HG03342 (cell line): ENCODE data around the gene GPR63.

Experiments used
- ATAC-seq: cut with Tn5 transposase; IDR thresholded peaks from one replicate; pipeline ENCODE4 v1.9.1; 2021; ENCODE audit warnings: mild to moderate bottlenecking, moderate library complexity; ENCODE audit not compliant: unreplicated experiment

Gene GPR63, protein sequence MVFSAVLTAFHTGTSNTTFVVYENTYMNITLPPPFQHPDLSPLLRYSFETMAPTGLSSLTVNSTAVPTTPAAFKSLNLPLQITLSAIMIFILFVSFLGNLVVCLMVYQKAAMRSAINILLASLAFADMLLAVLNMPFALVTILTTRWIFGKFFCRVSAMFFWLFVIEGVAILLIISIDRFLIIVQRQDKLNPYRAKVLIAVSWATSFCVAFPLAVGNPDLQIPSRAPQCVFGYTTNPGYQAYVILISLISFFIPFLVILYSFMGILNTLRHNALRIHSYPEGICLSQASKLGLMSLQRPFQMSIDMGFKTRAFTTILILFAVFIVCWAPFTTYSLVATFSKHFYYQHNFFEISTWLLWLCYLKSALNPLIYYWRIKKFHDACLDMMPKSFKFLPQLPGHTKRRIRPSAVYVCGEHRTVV

DNA sequence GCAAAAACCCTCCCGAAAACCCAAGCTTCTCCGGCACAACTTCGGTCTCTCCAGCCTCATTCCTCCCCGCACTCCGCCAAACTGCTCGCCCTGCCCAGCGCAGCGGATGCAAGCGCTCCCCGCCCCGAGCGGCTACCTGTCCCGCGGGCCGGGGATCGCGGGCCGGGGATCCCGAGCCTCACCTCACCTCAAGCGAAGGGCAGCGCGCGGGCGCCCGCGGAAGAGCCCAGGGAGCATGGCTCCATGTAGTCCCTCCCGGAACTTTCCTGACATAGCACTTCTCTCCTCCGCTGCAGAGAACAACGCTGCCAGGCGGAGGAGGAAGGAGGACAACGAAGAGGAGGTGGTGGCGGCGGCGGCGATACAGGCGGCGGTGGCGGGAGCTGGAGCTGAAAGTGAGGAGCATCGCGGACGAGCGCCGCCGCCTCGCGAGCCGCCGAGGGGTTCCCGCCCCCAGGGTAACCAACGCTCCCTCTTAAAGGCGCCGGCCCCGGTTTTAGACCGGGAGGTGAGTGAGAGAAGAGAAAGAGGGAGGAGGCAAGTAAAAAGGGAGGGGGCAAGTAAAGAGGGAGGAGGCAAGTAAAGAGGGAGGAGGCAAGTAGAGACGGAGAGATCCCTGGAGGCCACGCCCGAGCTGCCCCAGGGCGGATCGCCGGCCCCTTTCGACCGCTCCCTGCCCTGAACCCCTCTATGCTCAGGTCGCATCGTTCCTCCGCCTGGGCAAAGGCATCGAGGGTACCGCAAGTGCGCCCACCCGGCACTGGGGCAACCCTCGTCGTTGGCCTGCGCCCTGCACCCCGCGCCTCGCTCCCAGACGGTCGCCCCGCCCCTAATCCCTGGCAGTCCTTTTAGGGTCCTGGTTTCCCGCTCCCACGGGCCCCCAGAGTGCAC lies at the start of gene GPR63:
TSS of gene GPR63 (minus strand) at position 397 of the 891 bp plus-strand sequence. CDS start 37,746 bp downstream, outside the sequence.
- ATAC-seq = peak; percentile 89

DNA sequence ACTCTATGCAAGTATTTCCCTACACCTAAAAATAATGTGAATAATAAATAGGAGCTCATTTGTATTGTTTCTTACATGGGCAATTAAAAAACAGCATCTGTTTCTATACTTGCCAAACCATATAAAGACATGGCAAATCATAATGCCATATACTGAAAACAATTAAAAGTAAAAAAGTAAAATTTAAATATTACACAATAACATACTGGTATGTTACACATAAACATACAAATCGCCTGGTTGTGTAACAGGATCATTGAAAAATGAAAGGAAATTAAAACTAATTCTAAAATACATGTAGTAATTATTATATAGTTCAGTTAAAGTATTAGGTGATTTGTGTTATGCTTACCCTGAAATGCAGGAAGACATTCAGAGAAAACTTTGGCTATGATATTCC lies 49.2 kb upstream of the GPR63 start:
- no peak for ATAC-seq

DNA sequence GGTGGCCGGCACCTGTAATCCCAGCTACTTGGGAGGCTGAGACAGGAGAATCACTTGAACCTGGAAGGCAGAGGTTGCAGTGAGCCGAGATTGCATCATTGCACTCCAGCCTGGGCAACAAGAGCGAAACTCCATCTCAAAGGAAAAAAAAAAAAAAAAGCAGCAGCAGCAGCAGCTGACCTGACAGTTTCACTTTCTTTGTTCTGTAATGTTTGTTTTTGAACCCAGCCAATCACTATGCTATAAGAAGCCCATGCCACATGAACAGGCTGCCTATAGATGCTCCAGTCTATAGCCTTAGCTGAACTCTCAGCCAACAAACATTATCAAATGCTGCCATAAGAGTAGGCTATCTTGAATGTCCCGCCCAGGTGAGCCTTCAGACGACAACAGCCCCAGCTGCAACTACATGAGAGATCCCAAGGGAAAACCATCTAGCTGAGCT lies 47.9 kb upstream of the GPR63 start:
- peak; percentile 95 for ATAC-seq

DNA sequence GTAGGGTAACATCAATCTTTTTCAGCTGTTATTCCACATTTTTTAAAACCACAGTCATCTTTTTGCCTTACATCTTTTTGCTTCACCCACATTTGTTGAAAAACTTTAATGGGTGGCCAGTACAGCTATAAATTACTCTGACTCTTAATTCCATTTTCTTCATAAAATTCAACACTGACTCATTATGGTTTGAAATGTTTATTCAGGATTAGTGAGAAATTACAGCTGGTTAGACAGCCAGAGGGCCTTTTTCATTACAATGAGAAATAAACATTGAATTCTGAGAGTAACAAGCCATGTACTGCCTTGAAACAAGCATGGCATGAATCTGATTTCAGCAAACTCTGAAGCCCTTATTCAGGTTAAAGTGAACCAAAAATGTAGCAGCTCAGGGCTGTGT lies 40.9 kb upstream of the GPR63 start:
- no peak for ATAC-seq

DNA sequence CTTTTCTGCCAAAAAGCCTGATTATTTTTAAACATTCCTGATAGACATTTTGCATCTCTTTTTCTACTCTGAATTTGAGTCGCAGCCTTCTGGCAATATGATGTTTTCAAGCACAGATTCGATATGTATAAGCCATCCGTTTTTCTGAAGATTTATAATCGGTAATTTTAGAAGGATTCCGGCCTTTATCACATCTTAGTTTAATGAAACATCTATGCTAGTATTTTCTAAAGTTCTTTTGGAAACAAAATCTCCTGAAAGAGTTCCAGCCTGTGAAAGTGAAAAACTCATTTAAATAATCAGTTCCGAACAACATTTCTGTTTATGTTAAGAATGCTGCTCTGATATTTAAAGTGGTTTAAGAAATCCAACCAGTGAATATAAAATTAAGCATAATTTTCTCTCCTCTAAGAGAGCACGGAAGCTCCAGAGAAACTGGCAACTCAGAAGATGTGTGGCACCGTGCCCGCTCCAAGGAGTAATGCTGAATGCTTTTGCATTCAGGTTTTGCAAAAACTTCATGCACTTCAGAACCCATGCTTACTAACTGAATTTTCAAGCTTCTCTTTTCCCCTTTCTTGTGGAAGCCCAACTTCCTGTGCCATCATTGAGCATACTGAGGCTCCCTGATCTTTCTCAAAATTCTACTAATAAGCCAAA lies 39.7 kb upstream of the GPR63 start:
- no peak for ATAC-seq

DNA sequence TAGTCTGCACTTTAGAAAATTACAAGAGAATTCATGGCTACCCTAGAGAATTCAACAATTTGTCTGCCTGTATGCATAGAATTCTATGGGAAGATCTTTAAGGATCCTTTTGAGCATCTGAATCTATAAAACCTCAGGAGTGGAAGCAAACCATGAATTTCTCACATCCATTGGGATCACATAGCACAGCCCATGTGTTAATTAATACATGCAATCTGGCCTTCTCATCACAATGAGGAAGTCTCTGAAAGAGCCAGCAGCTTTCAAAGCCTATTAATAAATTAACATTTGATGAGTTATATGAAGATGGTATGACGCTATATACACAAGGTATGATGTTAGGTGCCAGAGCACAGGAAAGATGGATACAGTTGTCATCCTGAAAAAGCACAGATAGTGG lies 35.7 kb upstream of the GPR63 start:
- ATAC-seq = no peak

DNA sequence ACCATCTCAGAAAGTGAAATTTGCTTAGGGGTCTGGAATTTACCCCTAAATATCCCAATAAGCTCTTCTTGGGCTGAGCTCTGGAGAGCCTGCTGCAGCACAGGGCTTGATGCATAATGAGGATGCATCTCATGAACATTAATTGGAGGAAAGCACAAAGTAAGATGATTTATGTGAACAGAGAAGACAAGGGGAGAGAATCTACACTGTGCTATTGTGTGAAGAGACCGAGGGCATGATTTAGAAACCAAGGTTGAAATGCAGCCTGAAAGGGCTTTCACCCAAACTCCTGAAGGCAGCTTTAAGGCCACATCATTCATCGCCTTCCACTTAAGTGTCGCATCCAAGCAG lies 27.8 kb upstream of the GPR63 start:
- ATAC-seq = no peak

DNA sequence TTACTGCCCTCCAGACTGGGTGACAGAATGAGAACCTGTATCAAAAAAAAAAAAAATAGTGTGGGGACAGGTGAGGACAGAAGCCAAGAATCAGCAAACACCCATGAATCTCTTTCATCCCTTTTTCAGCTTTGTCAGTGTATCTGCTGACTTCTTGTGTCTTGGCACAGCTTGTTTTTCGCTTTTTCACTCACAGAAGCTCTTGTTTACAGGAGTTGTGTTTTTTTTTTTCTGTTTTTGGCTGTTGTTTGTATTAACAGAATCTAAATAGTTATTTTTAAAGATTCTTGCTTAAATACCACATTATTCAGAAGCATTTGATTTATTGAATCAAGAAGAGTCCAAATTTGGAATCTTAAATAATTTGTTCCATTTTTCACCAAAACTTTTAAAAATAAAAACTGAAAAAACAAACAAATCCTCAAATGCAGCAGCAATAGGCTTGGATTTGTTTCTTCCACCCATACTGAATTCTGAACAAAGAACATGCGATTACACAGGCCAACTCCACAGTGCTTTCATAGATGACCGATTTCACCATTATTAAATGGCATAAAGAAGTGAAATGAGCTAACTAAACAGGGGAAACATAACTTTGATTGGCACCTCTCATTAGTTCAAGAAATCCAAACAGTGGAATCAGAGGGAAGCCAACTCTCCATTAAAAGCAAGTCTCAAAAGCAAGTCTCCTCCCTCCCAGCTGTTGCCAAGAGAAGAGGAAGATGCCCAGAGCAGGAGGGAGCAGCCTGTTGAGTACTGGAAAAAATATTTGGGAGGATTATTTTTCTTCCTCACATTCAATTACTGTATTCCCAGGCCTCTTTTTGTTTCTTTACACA lies 27.2 kb upstream of the GPR63 start:
- no peak for ATAC-seq

DNA sequence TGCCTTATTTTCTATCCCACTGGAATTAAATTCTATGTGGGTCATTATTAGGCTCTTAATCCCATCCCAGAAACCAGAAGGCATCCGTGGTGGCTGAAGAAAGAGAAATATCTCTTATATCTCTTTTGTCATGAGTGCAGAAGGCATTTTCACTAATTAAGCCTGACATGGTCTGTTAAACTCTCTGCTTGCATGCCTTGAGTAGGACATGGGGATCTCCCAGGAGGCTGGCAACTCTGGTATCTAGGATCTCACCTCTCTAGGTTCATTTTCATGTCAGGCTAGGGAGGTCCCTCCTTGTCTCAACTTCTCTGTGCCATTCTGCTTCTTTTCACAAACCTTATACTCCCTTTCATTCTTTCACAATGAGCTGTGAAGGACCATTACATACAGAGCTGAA lies 25.3 kb upstream of the GPR63 start:
- no peak for ATAC-seq

DNA sequence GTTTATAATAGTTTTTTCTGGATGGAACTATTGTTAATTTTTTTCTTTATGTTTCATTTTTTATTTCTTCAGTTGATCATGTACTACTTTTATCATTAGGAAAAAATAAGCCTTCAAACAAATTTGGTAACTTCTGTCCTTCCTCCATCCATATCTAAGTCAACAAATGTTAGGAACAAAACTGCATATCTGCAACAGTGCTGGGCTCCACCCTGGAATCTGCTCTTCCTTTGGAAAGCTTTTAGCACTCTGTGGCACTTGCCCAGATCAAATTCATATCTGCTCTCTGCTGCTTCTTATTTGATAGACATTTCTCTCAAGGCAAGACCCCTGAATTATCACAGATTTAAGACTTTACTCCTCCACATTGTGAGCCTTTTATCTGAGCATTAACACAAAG lies 24.3 kb upstream of the GPR63 start:
- ATAC-seq = no peak

DNA sequence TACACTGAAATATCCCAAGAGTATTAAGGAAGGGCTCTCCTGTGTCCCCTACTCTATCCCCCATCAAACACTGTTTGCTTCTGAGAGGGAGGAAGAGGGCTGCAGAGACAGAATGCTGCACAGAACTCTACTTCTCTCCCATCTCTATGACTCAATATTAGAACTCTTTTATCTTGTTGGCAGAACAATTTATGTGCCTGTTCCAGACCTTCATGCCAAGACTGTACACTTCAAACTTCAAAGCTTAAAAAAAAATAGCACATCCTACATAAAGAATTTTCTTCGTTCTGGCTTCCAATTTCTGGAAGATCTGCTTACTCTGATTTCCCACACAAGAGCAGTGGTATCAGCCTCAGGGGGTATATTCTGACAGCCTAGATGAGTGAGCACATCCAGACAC lies 19.6 kb upstream of the GPR63 start:
- ATAC-seq = no peak

DNA sequence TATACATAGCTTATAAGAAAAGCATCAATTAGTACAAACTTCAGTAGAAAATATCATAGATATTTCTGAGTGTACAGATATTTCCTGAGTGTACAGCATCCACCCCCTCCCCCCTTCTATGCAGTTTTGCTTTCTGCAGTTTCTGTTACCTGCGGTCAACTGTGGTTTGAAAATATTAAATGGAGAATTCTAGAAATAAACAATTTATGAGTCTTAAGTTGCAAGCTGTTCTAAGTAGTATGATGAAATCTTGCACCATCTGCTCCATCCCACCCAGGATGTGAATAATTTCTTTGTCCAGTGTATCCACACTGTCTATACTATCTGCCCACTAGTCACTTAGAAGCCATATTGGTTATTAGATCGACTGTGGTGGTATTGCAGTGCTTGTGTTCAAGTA lies 15.8 kb upstream of the GPR63 start:
- ATAC-seq = no peak

DNA sequence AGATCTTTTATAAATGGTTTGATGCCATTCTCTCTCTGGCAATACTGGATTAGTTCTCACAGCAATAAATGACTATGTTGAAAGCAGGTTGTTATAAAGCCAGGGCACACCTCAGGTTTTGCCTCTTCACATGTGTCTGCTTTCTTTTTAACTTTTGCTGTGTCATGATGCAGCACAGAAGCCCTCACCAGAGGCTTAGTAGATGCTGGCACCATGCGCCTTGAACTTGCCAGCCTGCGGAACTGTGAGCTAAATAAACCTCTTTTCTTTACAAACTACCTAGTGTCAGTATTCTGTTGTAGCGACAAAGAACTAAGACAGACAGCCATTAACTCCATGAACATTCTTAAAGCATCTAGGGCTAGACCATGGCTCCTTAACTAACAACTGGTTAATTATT lies 15.3 kb upstream of the GPR63 start:
- no peak for ATAC-seq

DNA sequence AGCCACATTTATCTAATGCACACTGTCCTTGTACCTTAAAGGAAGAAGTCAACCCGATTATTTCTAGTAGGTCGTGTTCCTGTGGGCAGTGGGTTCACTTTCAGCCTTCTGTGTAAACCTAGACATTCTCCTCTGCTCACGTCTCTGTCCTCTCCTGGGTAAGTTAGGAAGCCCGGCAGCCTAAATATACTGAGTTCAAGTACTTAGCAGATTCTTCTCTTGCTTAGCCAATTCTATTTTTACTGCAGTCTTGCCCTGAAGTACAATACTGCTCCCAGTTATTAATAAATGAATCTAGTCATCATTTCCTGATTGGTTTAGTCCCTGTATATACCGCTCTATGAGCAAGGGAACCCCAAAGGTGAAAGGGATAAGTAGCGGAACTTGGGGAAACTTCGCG lies 14.6 kb upstream of the GPR63 start:
- no peak for ATAC-seq

DNA sequence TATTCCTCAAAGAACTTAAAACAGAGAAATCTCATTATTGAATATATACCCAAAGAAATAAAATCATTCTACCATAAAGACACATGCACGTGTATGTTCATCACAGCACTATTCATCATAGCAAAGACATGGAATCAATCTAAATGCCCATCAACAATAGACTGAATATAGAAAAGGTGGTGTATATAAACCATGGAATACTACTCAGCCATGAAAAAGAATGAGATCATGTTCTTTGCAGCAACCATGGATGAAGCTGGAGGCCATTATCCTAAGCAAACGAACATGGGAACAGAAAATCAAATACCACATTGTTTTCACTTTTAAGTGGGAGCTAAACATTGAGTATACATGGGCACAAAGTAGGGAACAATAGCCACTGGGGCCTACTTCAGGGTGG lies 12.3 kb upstream of the GPR63 start:
- ATAC-seq = no peak

DNA sequence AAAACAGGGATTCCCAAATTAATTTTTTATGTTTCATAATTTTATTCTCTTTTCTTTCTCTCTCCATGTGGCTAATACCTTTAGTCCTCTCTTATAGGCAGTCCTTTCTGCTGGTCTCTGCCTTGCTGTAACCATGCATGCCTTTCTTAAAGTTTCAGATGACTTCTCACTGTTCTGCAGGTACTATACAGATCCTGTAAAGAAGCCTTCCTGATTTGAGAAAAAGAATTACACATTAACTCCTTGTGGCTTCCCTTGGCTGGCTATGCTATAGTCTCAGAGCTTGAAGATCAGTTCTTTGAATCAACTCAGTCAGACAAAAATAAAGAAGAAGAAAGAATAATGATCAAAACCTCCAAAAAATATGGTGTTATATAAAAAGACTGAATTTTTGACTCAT lies 7.3 kb upstream of the GPR63 start:
- no peak for ATAC-seq

DNA sequence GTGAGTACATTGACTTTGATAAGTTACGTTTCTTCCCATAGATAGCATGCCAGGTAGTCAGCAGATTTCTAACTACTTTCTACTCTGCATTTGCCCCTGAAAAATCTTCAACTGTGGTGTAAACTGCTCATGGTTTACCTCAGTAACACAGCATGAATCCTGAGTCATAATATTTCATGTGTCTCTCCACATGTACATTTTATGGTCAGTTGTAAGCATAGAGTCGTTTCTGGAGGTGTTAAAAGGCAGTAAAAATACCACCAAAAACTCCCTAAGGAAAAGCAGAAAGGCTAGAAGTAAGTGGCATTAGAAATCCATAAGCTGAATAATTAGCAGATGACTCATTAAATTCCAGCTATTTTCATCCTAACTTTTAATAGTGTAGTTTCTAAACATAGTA lies 4.1 kb upstream of the GPR63 start:
- no peak for ATAC-seq

DNA sequence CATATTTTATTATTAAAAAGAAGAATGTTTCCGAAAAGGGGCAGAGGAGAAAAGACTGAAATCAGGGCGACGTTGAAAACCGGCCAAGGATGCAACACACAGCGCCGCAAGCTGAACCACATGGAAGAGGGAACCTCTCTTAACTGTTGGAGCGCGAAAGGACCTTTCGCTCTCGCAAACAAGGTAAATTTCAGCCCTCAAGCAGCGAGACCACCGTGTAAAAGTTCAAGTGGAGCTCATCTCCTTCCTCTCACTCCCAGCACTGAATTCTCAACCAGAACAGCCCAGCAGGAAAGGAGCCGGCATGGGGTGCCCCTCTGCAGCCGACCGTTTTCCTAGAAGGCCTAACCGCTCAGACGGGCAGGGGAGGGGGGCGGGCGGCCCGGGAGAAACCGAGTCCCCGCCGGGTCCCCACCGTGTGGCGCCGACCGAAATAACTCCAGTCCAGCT lies 621 bp downstream of the GPR63 start:
- ATAC-seq = peak; percentile 13

DNA sequence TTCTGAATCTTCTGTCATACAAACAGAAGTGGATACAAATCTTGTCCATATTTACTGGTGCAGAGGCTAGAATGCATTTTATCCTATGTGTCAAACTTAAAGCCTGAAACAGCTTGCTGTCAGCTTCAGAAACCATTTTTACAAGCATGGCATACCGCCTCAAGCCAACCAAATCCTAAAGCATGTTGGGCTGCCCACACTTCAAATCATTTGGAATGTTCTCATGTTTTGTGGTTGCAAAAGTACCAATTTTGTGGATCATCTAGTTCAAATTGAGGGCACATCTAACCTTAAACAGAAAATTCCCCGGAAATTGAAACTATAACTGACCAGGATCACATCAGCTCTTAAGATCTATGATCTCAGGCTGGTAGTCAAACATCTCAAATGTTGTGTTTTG lies 3.2 kb downstream of the GPR63 start:
- no peak for ATAC-seq

DNA sequence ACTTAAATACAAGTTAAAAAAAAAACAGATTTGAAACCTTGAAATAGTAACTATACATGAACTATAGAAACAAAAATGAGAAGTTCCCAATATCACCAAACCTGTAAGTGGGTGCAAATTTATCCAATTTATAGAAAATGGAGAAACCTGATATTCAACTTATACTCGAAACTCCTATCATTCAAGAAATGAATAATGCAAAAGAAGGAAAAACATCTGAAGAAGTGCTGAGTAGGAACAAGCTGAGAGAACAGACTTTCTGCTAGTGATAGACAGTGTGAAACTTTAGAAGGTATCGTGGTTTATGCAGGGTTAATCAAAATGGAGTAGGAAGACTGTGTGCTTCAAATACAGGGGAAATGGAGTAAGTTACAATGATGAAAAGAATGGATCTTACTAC lies 4.5 kb downstream of the GPR63 start:
- no peak for ATAC-seq

DNA sequence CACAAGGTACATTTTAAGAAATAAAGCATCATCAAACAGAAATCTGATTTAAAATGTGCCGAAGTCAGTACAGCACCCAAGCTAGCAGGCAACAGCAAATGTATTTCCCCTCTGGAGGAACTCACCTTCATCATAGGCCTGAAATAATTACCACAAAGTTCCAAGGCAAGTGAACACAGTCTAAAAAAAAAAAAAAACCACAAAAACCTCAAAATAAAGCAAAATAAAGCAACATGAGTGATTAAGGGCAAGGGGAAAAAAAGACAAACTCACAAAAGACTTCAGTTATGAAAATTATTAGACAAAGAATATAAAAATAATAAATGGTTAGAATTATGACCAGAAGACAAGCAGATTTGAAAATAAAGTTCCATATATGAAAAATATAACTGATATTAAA lies 10.4 kb downstream of the GPR63 start:
- ATAC-seq = no peak
